Measurements from ENCODE around the gene SPG21.

Gene SPG21

DNA sequence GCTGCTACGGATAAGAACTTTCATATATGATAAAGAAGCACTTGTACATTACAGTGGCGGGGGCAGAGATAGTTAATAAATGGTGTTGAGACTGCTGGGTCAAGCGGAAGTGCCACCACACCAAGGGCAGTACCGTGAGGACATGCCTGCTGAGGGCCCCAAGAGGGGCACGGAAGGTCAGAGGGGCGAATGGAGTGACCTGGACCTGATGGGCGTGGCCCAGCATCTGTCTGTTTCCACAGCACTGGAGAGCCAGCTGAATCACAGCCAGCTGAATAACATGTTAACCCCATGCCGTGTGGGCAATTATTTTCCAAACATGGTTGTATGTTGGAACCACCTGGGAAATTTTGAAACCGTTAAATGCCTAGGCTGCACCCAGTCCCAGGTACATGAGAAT lies 40.8 kb downstream of the SPG21 start:
- H3K9ac ChIP-seq (ENCODE audit: low read length): no peak overlapping the region
- H3K36me3 ChIP-seq (ENCODE audit: insufficient read depth, low read length): no peaks in the 10 kb centered on the region
- H3K79me2 ChIP-seq (ENCODE audit: insufficient read depth, low read length): no peaks in the 10 kb centered on the region
- no peaks in the 10 kb centered on the region for H3K27me3 ChIP-seq (ENCODE audit: insufficient read depth, low read length)
- no peak overlapping the region for H2AFZ ChIP-seq (ENCODE audit: low read length)
- H3F3A ChIP-seq (ENCODE audit: insufficient read depth, low read length): no peaks in the 10 kb centered on the region
- no peaks in the 10 kb centered on the region for H3K9me3 ChIP-seq (ENCODE audit: low read length)
- H3K4me2 ChIP-seq (ENCODE audit: low read length): no peak overlapping the region
- H3K4me3 ChIP-seq (ENCODE audit: low read depth, low read length, poor library complexity, severe bottlenecking): no peak overlapping the region
- no peaks in the 10 kb centered on the region for H3K9me2 ChIP-seq (ENCODE audit: low read depth, low read length)
- H3K4me1 ChIP-seq (ENCODE audit: insufficient read depth, low read length, severe bottlenecking): no peaks in the 10 kb centered on the region
- TF ChIP-seq, protein P1, sequence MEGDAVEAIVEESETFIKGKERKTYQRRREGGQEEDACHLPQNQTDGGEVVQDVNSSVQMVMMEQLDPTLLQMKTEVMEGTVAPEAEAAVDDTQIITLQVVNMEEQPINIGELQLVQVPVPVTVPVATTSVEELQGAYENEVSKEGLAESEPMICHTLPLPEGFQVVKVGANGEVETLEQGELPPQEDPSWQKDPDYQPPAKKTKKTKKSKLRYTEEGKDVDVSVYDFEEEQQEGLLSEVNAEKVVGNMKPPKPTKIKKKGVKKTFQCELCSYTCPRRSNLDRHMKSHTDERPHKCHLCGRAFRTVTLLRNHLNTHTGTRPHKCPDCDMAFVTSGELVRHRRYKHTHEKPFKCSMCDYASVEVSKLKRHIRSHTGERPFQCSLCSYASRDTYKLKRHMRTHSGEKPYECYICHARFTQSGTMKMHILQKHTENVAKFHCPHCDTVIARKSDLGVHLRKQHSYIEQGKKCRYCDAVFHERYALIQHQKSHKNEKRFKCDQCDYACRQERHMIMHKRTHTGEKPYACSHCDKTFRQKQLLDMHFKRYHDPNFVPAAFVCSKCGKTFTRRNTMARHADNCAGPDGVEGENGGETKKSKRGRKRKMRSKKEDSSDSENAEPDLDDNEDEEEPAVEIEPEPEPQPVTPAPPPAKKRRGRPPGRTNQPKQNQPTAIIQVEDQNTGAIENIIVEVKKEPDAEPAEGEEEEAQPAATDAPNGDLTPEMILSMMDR (IDR thresholded peaks at IDR 0.05; ENCODE audit: low read length): no peak
- no peak for TF ChIP-seq EZH2 (IDR thresholded peaks at IDR 0.05; ENCODE audit: borderline replicate concordance, low read length)
- H4K20me1 ChIP-seq (ENCODE audit: insufficient read depth, low read length): no peaks in the 10 kb centered on the region
- no peak overlapping the region for H3K27ac ChIP-seq (ENCODE audit: low read depth, low read length, poor library complexity, severe bottlenecking)

- Histone ChIP-seq H3K27me3 (ENCODE audit: insufficient read depth, low read length) (no peaks in the 10 kb centered on the region), H3K9me3 (ENCODE audit: low read length) (no peaks in the 10 kb centered on the region), H3K4me3 (ENCODE audit: low read depth, low read length, poor library complexity, severe bottlenecking) (no peak overlapping the region), H3K9me2 (ENCODE audit: low read depth, low read length) (no peaks in the 10 kb centered on the region), H3K4me1 (ENCODE audit: insufficient read depth, low read length, severe bottlenecking) (no peaks in the 10 kb centered on the region), H3K9ac (ENCODE audit: low read length) (no peak overlapping the region), H3K27ac (ENCODE audit: low read depth, low read length, poor library complexity, severe bottlenecking) (no peak overlapping the region), H3F3A (ENCODE audit: insufficient read depth, low read length) (no peaks in the 10 kb centered on the region), H2AFZ (ENCODE audit: low read length) (no peak overlapping the region), H4K20me1 (ENCODE audit: insufficient read depth, low read length) (no peaks in the 10 kb centered on the region), H3K79me2 (ENCODE audit: insufficient read depth, low read length) (no peaks in the 10 kb centered on the region), H3K36me3 (ENCODE audit: insufficient read depth, low read length) (no peaks in the 10 kb centered on the region), H3K4me2 (ENCODE audit: low read length) (no peak overlapping the region)
- no peak for TF ChIP-seq EZH2 (IDR thresholded peaks at IDR 0.05; ENCODE audit: borderline replicate concordance, low read length)
- TF ChIP-seq, protein P1 (IDR thresholded peaks at IDR 0.05; ENCODE audit: low read length): no peak
Measured at GRCh38 chr15:64947211-64947610, 42.5 kb downstream of the SPG21 start.

GRCh38 chr15:64944961-64945360 lies 44.8 kb downstream of the SPG21 start:
- Histone ChIP-seq H3K27me3 (ENCODE audit: insufficient read depth, low read length) (no peaks in the 10 kb centered on the region), H3K4me3 (ENCODE audit: low read depth, low read length, poor library complexity, severe bottlenecking) (no peak overlapping the region)

More at GRCh38 chr15:64944961-64945360, 44.8 kb downstream of the SPG21 start:
- Histone ChIP-seq H3K9ac (ENCODE audit: low read length) (no peak overlapping the region), H3K27ac (ENCODE audit: low read depth, low read length, poor library complexity, severe bottlenecking) (no peak overlapping the region), H3F3A (ENCODE audit: insufficient read depth, low read length) (no peaks in the 10 kb centered on the region), H3K36me3 (ENCODE audit: insufficient read depth, low read length) (no peaks in the 10 kb centered on the region), H3K4me2 (ENCODE audit: low read length) (no peak overlapping the region), H2AFZ (ENCODE audit: low read length) (no peak overlapping the region), H3K4me1 (ENCODE audit: insufficient read depth, low read length, severe bottlenecking) (no peaks in the 10 kb centered on the region), H3K79me2 (ENCODE audit: insufficient read depth, low read length) (no peaks in the 10 kb centered on the region), H3K9me3 (ENCODE audit: low read length) (no peaks in the 10 kb centered on the region), H3K9me2 (ENCODE audit: low read depth, low read length) (no peaks in the 10 kb centered on the region), H4K20me1 (ENCODE audit: insufficient read depth, low read length) (no peaks in the 10 kb centered on the region)
- TF ChIP-seq, protein P1 (IDR thresholded peaks at IDR 0.05; ENCODE audit: low read length): no peak
- no peak for TF ChIP-seq EZH2 (IDR thresholded peaks at IDR 0.05; ENCODE audit: borderline replicate concordance, low read length)
